Mesothelial cell of epicardium (in vitro differentiated cells): Measurements from ENCODE around the gene TXNL4B. TPM values are rescaled to one million over a fixed set of nuclear protein-coding genes. Genes with fewer than 3 reads are reported as not detected.

Experiments
- DNase-seq, 2 experiments: peaks; one replicate each; pipeline ENCODE4 v3.0.0; 2021; ENCODE audit warnings: low spot score in 2 of 2; ENCODE audit not compliant: unreplicated experiment in 2 of 2
- H3K27ac Mint-ChIP-seq: 2 replicates; pipeline ENCODE4 v1.8.0; 2021; ENCODE audit warnings: mixed read lengths
- H3K27me3 Mint-ChIP-seq: 2 replicates; pipeline ENCODE4 v1.8.0; 2021; ENCODE audit warnings: low read depth, mixed read lengths
- H3K36me3 Mint-ChIP-seq: 2 replicates; pipeline ENCODE4 v1.8.0; 2021; ENCODE audit warnings: mixed read lengths
- H3K4me1 Mint-ChIP-seq: 2 replicates; pipeline ENCODE4 v1.8.0; 2021; ENCODE audit warnings: mixed read lengths
- H3K4me3 Mint-ChIP-seq: 2 replicates; pipeline ENCODE4 v1.8.0; 2021; ENCODE audit warnings: mild to moderate bottlenecking, moderate library complexity, mixed read lengths
- H3K9me3 Mint-ChIP-seq: 2 replicates; pipeline ENCODE4 v1.8.0; 2021; ENCODE audit warnings: mixed read lengths
- total RNA-seq: library from RNA; stranded (reverse); gene quantifications from 3 replicates; pipeline ENCODE4 v1.2.1, GENCODE V29; 2021
- TF ChIP-seq, protein P1 (sequence below): fragments of 200-600 bp; sonication (generic); IDR thresholded peaks from one replicate; pipeline ENCODE4 v1.5.0; 2021; ENCODE audit warnings: antibody characterized with exemption; ENCODE audit not compliant: unreplicated experiment

The TXNL4B gene
- total RNA-seq, 1 donor from 2014 or later = 17.6 TPM

DNA sequence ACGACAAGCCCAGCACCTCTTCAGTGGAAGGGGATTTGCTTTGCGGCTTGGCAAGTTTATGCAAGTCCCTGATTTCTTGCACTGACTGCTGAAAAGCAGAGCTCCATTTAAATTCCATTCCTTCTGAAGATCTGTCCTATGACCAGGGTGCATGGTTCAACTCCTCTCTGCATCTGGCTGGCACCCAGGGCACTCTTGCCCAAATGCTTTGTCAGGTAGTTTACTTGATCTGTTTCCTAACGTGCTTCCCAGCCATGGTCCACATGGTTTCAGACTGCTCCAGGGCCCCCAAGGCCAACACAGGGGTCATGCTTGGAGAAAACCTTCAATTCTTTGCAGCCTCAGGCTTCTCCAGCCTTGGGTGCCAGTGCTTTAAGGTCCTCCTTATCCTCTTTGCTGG is 50.4 kb downstream of the TXNL4B start:
- H3K36me3 Mint-ChIP-seq = peaks cover 6% of the 10 kb centered on the region
- no peak for DNase-seq
- no peaks in the 10 kb centered on the region for H3K9me3 Mint-ChIP-seq
- TF ChIP-seq, protein P1, sequence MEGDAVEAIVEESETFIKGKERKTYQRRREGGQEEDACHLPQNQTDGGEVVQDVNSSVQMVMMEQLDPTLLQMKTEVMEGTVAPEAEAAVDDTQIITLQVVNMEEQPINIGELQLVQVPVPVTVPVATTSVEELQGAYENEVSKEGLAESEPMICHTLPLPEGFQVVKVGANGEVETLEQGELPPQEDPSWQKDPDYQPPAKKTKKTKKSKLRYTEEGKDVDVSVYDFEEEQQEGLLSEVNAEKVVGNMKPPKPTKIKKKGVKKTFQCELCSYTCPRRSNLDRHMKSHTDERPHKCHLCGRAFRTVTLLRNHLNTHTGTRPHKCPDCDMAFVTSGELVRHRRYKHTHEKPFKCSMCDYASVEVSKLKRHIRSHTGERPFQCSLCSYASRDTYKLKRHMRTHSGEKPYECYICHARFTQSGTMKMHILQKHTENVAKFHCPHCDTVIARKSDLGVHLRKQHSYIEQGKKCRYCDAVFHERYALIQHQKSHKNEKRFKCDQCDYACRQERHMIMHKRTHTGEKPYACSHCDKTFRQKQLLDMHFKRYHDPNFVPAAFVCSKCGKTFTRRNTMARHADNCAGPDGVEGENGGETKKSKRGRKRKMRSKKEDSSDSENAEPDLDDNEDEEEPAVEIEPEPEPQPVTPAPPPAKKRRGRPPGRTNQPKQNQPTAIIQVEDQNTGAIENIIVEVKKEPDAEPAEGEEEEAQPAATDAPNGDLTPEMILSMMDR = no peak
- no peaks in the 10 kb centered on the region for H3K4me1 Mint-ChIP-seq
- no peak overlapping the region for H3K4me3 Mint-ChIP-seq
- no peaks in the 10 kb centered on the region for H3K27me3 Mint-ChIP-seq
- H3K27ac Mint-ChIP-seq = no peak overlapping the region

- peaks cover 6% of the 10 kb centered on the region for H3K36me3 Mint-ChIP-seq
Measured at GRCh38 chr16:72042157-72042660, 51.2 kb downstream of the TXNL4B start.

DNA sequence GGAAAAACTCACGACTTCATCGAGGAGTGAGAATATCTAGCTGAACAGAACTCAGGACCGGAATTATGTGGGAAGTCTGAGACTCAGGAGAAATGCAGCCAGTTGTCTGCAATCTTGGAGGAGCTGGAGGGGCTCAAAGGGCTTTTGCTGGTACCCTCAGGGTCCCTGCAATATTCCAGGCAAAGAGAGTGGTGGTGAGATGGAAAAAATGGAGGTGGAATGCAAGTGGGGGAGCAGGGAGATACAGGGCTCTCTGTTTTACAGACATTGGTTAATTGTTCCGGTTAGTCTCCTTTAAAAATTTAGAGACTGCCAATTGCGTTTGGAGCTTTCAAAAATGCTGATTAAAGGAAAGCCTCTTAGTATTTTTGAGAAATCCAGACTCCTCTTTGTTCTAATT is 57.3 kb downstream of the TXNL4B start:
- Mint-ChIP-seq H3K9me3 (no peaks in the 10 kb centered on the region), H3K36me3 (peaks cover 6% of the 10 kb centered on the region), H3K27me3 (no peaks in the 10 kb centered on the region), H3K27ac (no peak overlapping the region), H3K4me1 (no peaks in the 10 kb centered on the region), H3K4me3 (no peak overlapping the region)
- TF ChIP-seq, protein P1 = no peak
- DNase-seq = no peak

More at GRCh38 chr16:72042157-72042660, 51.2 kb downstream of the TXNL4B start:
- Mint-ChIP-seq H3K27me3 (no peaks in the 10 kb centered on the region), H3K4me1 (no peaks in the 10 kb centered on the region), H3K9me3 (no peaks in the 10 kb centered on the region), H3K4me3 (no peak overlapping the region), H3K27ac (no peak overlapping the region)
- TF ChIP-seq, protein P1 = no peak
- DNase-seq = no peak

Other genes with a start within 250 kb of the TXNL4B start
- gene ATXN1L, start 247.6 kb downstream of the TXNL4B start, total RNA-seq = 31.6 to 32.5 TPM (median 31.9 TPM) in 3 replicates
- gene ZNF821, start 209.4 kb downstream of the TXNL4B start, total RNA-seq = 25.2 to 28.8 TPM (median 27.1 TPM) in 3 replicates
- 307 to 309 TPM (median 309 TPM) in 3 replicates for gene IST1, start 198.1 kb downstream of the TXNL4B start, total RNA-seq
- gene PKD1L3, start 93.2 kb downstream of the TXNL4B start, total RNA-seq = 0.04 to 0.05 TPM in 2 of 3 replicates, not detected in the other
- gene DHODH, start 84.9 kb downstream of the TXNL4B start, total RNA-seq = 9.2 to 11.7 TPM (median 11.5 TPM) in 3 replicates
- gene HP, start 39.1 kb downstream of the TXNL4B start, total RNA-seq = not detected in 3 replicates
- 0.22 to 0.33 TPM (median 0.29 TPM) in 3 replicates for gene HPR, start 30.4 kb downstream of the TXNL4B start, total RNA-seq
- 83.8 to 90.9 TPM (median 85.4 TPM) in 3 replicates for gene DHX38, start 227 bp upstream of the TXNL4B start, total RNA-seq
- gene PMFBP1, start 78.5 kb upstream of the TXNL4B start, total RNA-seq = 3.7 to 5.7 TPM (median 4.9 TPM) in 3 replicates